NT2/D1 (cell line): ENCODE results near the gene TXNDC12.

ENCODE experiments used
- YY1 ChIP-seq: IDR thresholded peaks from 2 replicates; pipeline ENCODE4 v1.6.1; 2011; ENCODE audit not compliant: insufficient read length, insufficient read depth
- ZNF274 ChIP-seq: IDR thresholded peaks from 2 replicates; pipeline ENCODE4 v1.6.1; 2011; ENCODE audit warnings: mild to moderate bottlenecking, low read depth, low read length

GRCh38 chr1:52037402-52037814 lies 17.6 kb downstream of the TXNDC12 start:
- TF ChIP-seq ZNF274 (no peak), YY1 (no peak)
